Right cardiac atrium (tissue), 5 donors: Measurements from ENCODE around the gene CSF3R. TPM values are rescaled to one million over a fixed set of nuclear protein-coding genes. Genes with fewer than 3 reads are reported as not detected.

Source experiments
- ATAC-seq, 2 donors: fragments of 200-7000 bp; cut with Tn5 transposase; one replicate each; pipeline versions ENCODE4 v1.8.0 to v1.9.1; 2020; ENCODE audit warnings: moderate library complexity in 2 of 2, mild to moderate bottlenecking in 1 of 2
- DNase-seq, 3 donors: peaks; one replicate each; pipeline ENCODE4 v3.0.0-alpha.2; 2020
- H3K27ac ChIP-seq: one replicate; pipeline ENCODE4 v1.5.1; 2013; ENCODE audit warnings: mild to moderate bottlenecking, low read length, control low read depth, moderate library complexity
- H3K27me3 ChIP-seq: one replicate; pipeline ENCODE4 v1.6.1; 2013; ENCODE audit not compliant: control insufficient read depth, insufficient read depth
- H3K4me1 ChIP-seq: one replicate; pipeline ENCODE4 v1.6.1; 2013; ENCODE audit warnings: low read length; ENCODE audit not compliant: control insufficient read depth, insufficient read depth
- H3K4me3 ChIP-seq: one replicate; pipeline ENCODE4 v1.5.1; 2013; ENCODE audit warnings: low read length, control low read depth
- H3K9me3 ChIP-seq: one replicate; pipeline ENCODE4 v1.6.1; 2013; ENCODE audit warnings: low read length; ENCODE audit not compliant: control insufficient read depth
- WGBS: extraction: QIAGEN DNeasy Blood & Tissue Kit; methylation state at CpG from one replicate; pipeline ENCODE4 v1.1.7; 2013; 5-methylcytosine and 5-hydroxymethylcytosine counted together
- intact Hi-C, 4 donors: fragments of 100-400 bp; cut with DNase I; formaldehyde crosslinking; loops; one replicate each; pipeline versions ENCODE4 v1.11.0 to v1.14.0; 2022 to 2023
- polyA plus RNA-seq: library from polyadenylated mRNA; stranded (reverse); fragments of 200-250 nt; gene quantifications from one replicate; pipeline ENCODE4 v1.2.3, GENCODE V29; 2013
- total RNA-seq, 4 donors: library from RNA; stranded (reverse); fragmentation: NEBNext Ultra II Directional; extraction: Animal tissue kit (Norgen Biotek cat#: 25700); gene quantifications; one replicate each; pipeline ENCODE4 v1.2.1, GENCODE V29; 2021
- donor health status: healthy with polysubstance abuse.
- donor health status: DM: no; HTN: yes; CAD: no.
- donor health status: DM: no; HTN: no; CAD: no.
- donor health status: DM: no; HTN: yes; CAD: no; lungs with severe emphysema.
- donor health status: DM: yes; HTN: yes; CAD: no.

CSF3R gene
- total and polyA plus RNA-seq, 5 donors: 4.0 to 10.9 (median 5.2) TPM

GRCh38 chr1:36453051-36453450, 29.7 kb downstream of the CSF3R start:
- Histone ChIP-seq H3K27me3 (no peaks in the 10 kb centered on the region), H3K4me1 (no peaks in the 10 kb centered on the region), H3K4me3 (no peak overlapping the region), H3K27ac (no peak overlapping the region), H3K9me3 (no peaks in the 10 kb centered on the region)
- intact Hi-C loops: no loop called here
- no peak for ATAC-seq
- DNase-seq: no peak
- WGBS: 90% methylated on average over 3 of the region's 3 CpGs

- H3K9me3 ChIP-seq: no peaks in the 10 kb centered on the region
- no peaks in the 10 kb centered on the region for H3K27me3 ChIP-seq
- ATAC-seq (peak in 1 of 2 donors; percentile 18), DNase-seq (no peak)
- H3K4me1 ChIP-seq: no peaks in the 10 kb centered on the region
- peak overlapping the region; percentile 57 for H3K4me3 ChIP-seq
- peak overlapping the region; percentile 90 for H3K27ac ChIP-seq
- intact Hi-C loops: no loop called here
- 27% methylated on average over 18 of the region's 18 CpGs for WGBS
Observed at GRCh38 chr1:36450919-36451305, 31.8 kb downstream of the CSF3R start.

GRCh38 chr1:36450270-36450918, 32.3 kb downstream of the CSF3R start, which contains the start of gene OSCP1:
OSCP1 (minus strand) TSS chr1:36450451; CDS start chr1:36450369, 82 bp downstream.
- Histone ChIP-seq H3K4me3 (peak within 1 kb of the TSS; percentile 57), H3K27ac (peak within 1 kb of the TSS; percentile 90), H3K27me3 (no peaks in the 10 kb centered on the region), H3K4me1 (no peaks in the 10 kb centered on the region), H3K9me3 (no peaks in the 10 kb centered on the region)
- DNase-seq (peak; percentile 97 to 99 (median 98)), ATAC-seq (peak; percentile 99)
- WGBS: under 1% methylated on average over 48 of the region's 48 CpGs
- intact Hi-C loops: no loop called here

GRCh38 chr1:36448530-36449056, 34.1 kb downstream of the CSF3R start:
- WGBS: 86% methylated on average over 4 of the region's 4 CpGs
- Histone ChIP-seq H3K4me1 (no peaks in the 10 kb centered on the region), H3K27me3 (no peaks in the 10 kb centered on the region), H3K27ac (no peak overlapping the region), H3K4me3 (no peak overlapping the region), H3K9me3 (no peaks in the 10 kb centered on the region)
- no peak for ATAC-seq
- intact Hi-C loops: no loop called here
- DNase-seq: no peak

GRCh38 chr1:36447450-36447849, 35.3 kb downstream of the CSF3R start:
- H3K27me3 ChIP-seq: no peaks in the 10 kb centered on the region
- no peak overlapping the region for H3K4me3 ChIP-seq
- intact Hi-C loops: no loop called here
- no peaks in the 10 kb centered on the region for H3K4me1 ChIP-seq
- no peak overlapping the region for H3K27ac ChIP-seq
- H3K9me3 ChIP-seq: no peaks in the 10 kb centered on the region
- DNase-seq: no peak
- ATAC-seq: no peak

GRCh38 chr1:36446746-36447145, 36.0 kb downstream of the CSF3R start:
- ATAC-seq (no peak), DNase-seq (no peak)
- Histone ChIP-seq H3K9me3 (no peaks in the 10 kb centered on the region), H3K4me3 (no peak overlapping the region), H3K27me3 (no peaks in the 10 kb centered on the region), H3K27ac (no peak overlapping the region), H3K4me1 (no peaks in the 10 kb centered on the region)
- WGBS: 60% methylated on average over 5 of the region's 5 CpGs
- intact Hi-C loops: no loop called here

- intact Hi-C loops: no loop called here
- WGBS: 58% methylated on average over 8 of the region's 8 CpGs
- no peaks in the 10 kb centered on the region for H3K9me3 ChIP-seq
- no peak for DNase-seq
- H3K27ac ChIP-seq: no peak overlapping the region
- H3K4me3 ChIP-seq: no peak overlapping the region
- no peaks in the 10 kb centered on the region for H3K4me1 ChIP-seq
- H3K27me3 ChIP-seq: no peaks in the 10 kb centered on the region
- no peak for ATAC-seq
Observed at GRCh38 chr1:36446271-36446670, 36.4 kb downstream of the CSF3R start.

- intact Hi-C loops: no loop called here
- Histone ChIP-seq H3K4me3 (no peak overlapping the region), H3K27me3 (no peaks in the 10 kb centered on the region), H3K9me3 (no peaks in the 10 kb centered on the region), H3K4me1 (no peaks in the 10 kb centered on the region), H3K27ac (no peak overlapping the region)
- no peak for DNase-seq
- 77% methylated on average over 2 of the region's 2 CpGs for whole genome bisulfite sequencing
- ATAC-seq: no peak
Observed at GRCh38 chr1:36443297-36443696, 39.4 kb downstream of the CSF3R start.

GRCh38 chr1:36442337-36442736, 40.4 kb downstream of the CSF3R start:
- no peak overlapping the region for H3K4me3 ChIP-seq
- DNase-seq: no peak
- H3K27ac ChIP-seq: no peak overlapping the region
- H3K27me3 ChIP-seq: no peaks in the 10 kb centered on the region
- no peaks in the 10 kb centered on the region for H3K9me3 ChIP-seq
- WGBS: 81% methylated on average over 3 of the region's 3 CpGs
- no peak for ATAC-seq
- H3K4me1 ChIP-seq: no peaks in the 10 kb centered on the region
- intact Hi-C loops: no loop called here

GRCh38 chr1:36440646-36441045, 42.1 kb downstream of the CSF3R start:
- H3K27me3 ChIP-seq: no peaks in the 10 kb centered on the region
- DNase-seq (no peak), ATAC-seq (no peak)
- intact Hi-C loops: no loop called here
- H3K4me3 ChIP-seq: no peak overlapping the region
- H3K4me1 ChIP-seq: no peaks in the 10 kb centered on the region
- H3K27ac ChIP-seq: no peak overlapping the region
- WGBS: 84% methylated on average over 3 of the region's 3 CpGs
- no peaks in the 10 kb centered on the region for H3K9me3 ChIP-seq

- intact Hi-C loops: no loop called here
- Histone ChIP-seq H3K9me3 (no peaks in the 10 kb centered on the region), H3K4me3 (no peak overlapping the region), H3K27ac (no peak overlapping the region), H3K27me3 (no peaks in the 10 kb centered on the region), H3K4me1 (no peaks in the 10 kb centered on the region)
- DNase-seq (no peak), ATAC-seq (no peak)
- WGBS: 83% methylated on average over 3 of the region's 3 CpGs
Observed at GRCh38 chr1:36440044-36440443, 42.7 kb downstream of the CSF3R start.

- 93% methylated on average over 4 of the region's 4 CpGs for WGBS
- Histone ChIP-seq H3K4me1 (no peaks in the 10 kb centered on the region), H3K9me3 (no peaks in the 10 kb centered on the region), H3K27me3 (no peaks in the 10 kb centered on the region), H3K4me3 (no peak overlapping the region), H3K27ac (no peak overlapping the region)
- DNase-seq (no peak), ATAC-seq (peak in 1 of 2 donors; percentile 14)
- intact Hi-C loops: no loop called here
Observed at GRCh38 chr1:36438715-36439114, 44.0 kb downstream of the CSF3R start.
